OCI-LY1 (cell line): ENCODE data around the gene PAPPA.

ENCODE experiments used
- H2AFZ ChIP-seq: fragments of 200-600 bp; sonication (generic), shearing (Covaris generic); 2 replicates; pipeline ENCODE4 v1.6.0; 2014; ENCODE audit warnings: antibody characterized with exemption, mild to moderate bottlenecking, low read length
- H3F3A ChIP-seq: fragments of 200-600 bp; sonication (generic), shearing (Covaris generic); 2 replicates; pipeline ENCODE4 v1.6.0; 2014; ENCODE audit warnings: mild to moderate bottlenecking, antibody characterized with exemption, low read length, moderate library complexity; ENCODE audit not compliant: insufficient read depth
- H3K27ac ChIP-seq: fragments of 200-600 bp; sonication (generic); 2 replicates; pipeline ENCODE4 v1.5.1; 2014; ENCODE audit warnings: low read length, mixed run types, mild to moderate bottlenecking, low read depth; ENCODE audit not compliant: poor library complexity, severe bottlenecking
- H3K27me3 ChIP-seq: fragments of 200-600 bp; sonication (generic); 2 replicates; pipeline ENCODE4 v1.6.0; 2014; ENCODE audit warnings: antibody characterized with exemption, mild to moderate bottlenecking, low read length, moderate library complexity; ENCODE audit not compliant: insufficient read depth
- H3K36me3 ChIP-seq: fragments of 200-600 bp; sonication (generic); 2 replicates; pipeline ENCODE4 v1.6.1; 2014; ENCODE audit warnings: mild to moderate bottlenecking, antibody characterized with exemption, low read length, moderate library complexity, mixed read lengths; ENCODE audit not compliant: insufficient read depth
- H3K4me1 ChIP-seq: fragments of 200-600 bp; sonication (generic); 2 replicates; pipeline ENCODE4 v1.5.1; 2014; ENCODE audit warnings: mild to moderate bottlenecking, low read length, moderate library complexity; ENCODE audit not compliant: insufficient read depth, severe bottlenecking
- H3K4me2 ChIP-seq: fragments of 200-600 bp; sonication (generic), shearing (Covaris generic); 2 replicates; pipeline ENCODE4 v1.6.1; 2014; ENCODE audit warnings: low read length
- H3K4me3 ChIP-seq: fragments of 200-600 bp; sonication (generic); 2 replicates; pipeline ENCODE4 v1.5.1; 2014; ENCODE audit warnings: low read length, low read depth, mild to moderate bottlenecking, mixed read lengths; ENCODE audit not compliant: poor library complexity, severe bottlenecking
- H3K79me2 ChIP-seq: fragments of 200-600 bp; shearing (Covaris generic); 2 replicates; pipeline ENCODE4 v1.6.1; 2016; ENCODE audit warnings: mixed run types, low read length, mixed read lengths; ENCODE audit not compliant: insufficient read depth
- H3K9ac ChIP-seq: fragments of 200-600 bp; sonication (generic), shearing (Covaris generic); 2 replicates; pipeline ENCODE4 v1.6.1; 2014; ENCODE audit warnings: mild to moderate bottlenecking, low read length, mixed read lengths
- H3K9me2 ChIP-seq: fragments of 200-600 bp; sonication (generic), shearing (Covaris generic); 2 replicates; pipeline ENCODE4 v1.6.1; 2014; ENCODE audit warnings: low read depth, mild to moderate bottlenecking, low read length, mixed read lengths
- H3K9me3 ChIP-seq: fragments of 200-600 bp; shearing (Covaris generic); 2 replicates; pipeline ENCODE4 v1.6.1; 2014; ENCODE audit warnings: low read length, mixed read lengths
- H4K20me1 ChIP-seq: fragments of 200-600 bp; sonication (generic), shearing (Covaris generic); 2 replicates; pipeline ENCODE4 v1.6.0; 2016; ENCODE audit warnings: mild to moderate bottlenecking, low read length; ENCODE audit not compliant: insufficient read depth
- CTCF ChIP-seq: fragments of 200-600 bp; sonication (generic), shearing (Covaris generic); IDR thresholded peaks from 2 replicates; pipeline ENCODE4 v1.5.1; 2017; ENCODE audit warnings: mild to moderate bottlenecking, antibody characterized with exemption, low read length, moderate library complexity, mixed read lengths
- EZH2 ChIP-seq: fragments of 200-600 bp; sonication (generic), shearing (Covaris generic); IDR thresholded peaks from 2 replicates; pipeline ENCODE4 v1.8.0; 2017; ENCODE audit warnings: borderline replicate concordance, mixed run types, mild to moderate bottlenecking, antibody characterized with exemption, low read length, moderate library complexity, mixed read lengths

PAPPA gene

DNA sequence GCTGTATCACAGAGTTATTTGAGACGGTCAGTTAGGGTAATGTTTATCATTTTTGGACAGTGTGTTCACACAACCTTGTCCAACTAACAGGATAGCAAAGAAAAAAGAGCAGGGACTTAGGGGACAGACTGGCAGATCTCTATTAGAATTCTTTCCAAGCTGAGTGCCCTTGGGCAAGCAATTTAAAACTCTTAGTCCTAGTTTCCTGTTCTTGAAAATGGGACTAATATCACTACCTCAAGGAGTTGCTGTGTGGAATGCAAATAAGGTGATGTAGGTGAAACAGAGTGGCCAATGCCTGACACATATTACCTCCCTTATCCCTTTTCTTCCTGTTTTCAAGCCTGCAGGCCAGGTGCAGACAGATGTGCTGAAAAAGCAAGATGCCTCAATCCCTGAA is 186.7 kb downstream of the PAPPA start:
- no peaks in the 10 kb centered on the region for H4K20me1 ChIP-seq
- TF ChIP-seq EZH2: no peak
- TF ChIP-seq CTCF: no peak
- no peak overlapping the region for H3K9ac ChIP-seq
- no peak overlapping the region for H3K27ac ChIP-seq
- H3K4me2 ChIP-seq: no peak overlapping the region
- no peaks in the 10 kb centered on the region for H3F3A ChIP-seq
- H3K9me3 ChIP-seq: no peaks in the 10 kb centered on the region
- H2AFZ ChIP-seq: no peak overlapping the region
- no peaks in the 10 kb centered on the region for H3K4me1 ChIP-seq
- no peaks in the 10 kb centered on the region for H3K79me2 ChIP-seq
- no peak overlapping the region for H3K4me3 ChIP-seq
- H3K36me3 ChIP-seq: no peaks in the 10 kb centered on the region
- no peaks in the 10 kb centered on the region for H3K9me2 ChIP-seq
- H3K27me3 ChIP-seq: peaks cover 4% of the 10 kb centered on the region; the same call in 1 of the 2 replicates

DNA sequence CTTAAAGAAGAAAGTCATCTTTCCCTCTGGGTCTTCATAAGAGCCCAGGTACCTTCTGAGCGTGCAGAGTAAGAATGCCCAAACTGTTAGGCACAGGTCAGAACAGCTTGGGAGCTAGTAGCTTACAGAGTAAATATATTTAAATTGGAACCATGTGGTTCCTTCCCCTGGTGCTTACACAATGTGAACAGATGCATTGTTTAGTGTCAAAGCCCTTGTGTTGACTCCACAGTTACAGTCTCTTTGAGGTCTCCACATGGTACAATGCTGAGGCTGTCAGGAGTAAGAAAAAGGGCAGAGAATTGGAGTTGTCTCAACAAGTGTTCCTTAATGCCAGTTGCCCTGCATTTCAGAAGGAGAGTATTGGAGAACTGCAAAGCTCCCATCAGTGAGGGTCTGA is 188.5 kb downstream of the PAPPA start:
- Histone ChIP-seq H3K4me1 (no peaks in the 10 kb centered on the region), H3K9ac (no peak overlapping the region), H3K9me3 (no peaks in the 10 kb centered on the region), H3F3A (no peaks in the 10 kb centered on the region), H3K36me3 (no peaks in the 10 kb centered on the region), H4K20me1 (no peaks in the 10 kb centered on the region), H3K4me2 (no peak overlapping the region), H3K4me3 (no peak overlapping the region), H2AFZ (no peak overlapping the region), H3K79me2 (no peaks in the 10 kb centered on the region), H3K9me2 (no peaks in the 10 kb centered on the region), H3K27me3 (peaks cover under 1% of the 10 kb centered on the region; the same call in 1 of the 2 replicates), H3K27ac (no peak overlapping the region)
- TF ChIP-seq EZH2 (no peak), CTCF (no peak)

GRCh38 chr9:116342941-116343340 is 189.3 kb downstream of the PAPPA start:
- Histone ChIP-seq H3K9me2 (no peaks in the 10 kb centered on the region), H3K79me2 (no peaks in the 10 kb centered on the region), H3K4me1 (no peaks in the 10 kb centered on the region), H3F3A (no peaks in the 10 kb centered on the region), H3K36me3 (no peaks in the 10 kb centered on the region), H4K20me1 (no peaks in the 10 kb centered on the region), H2AFZ (no peak overlapping the region), H3K9me3 (no peaks in the 10 kb centered on the region), H3K9ac (no peak overlapping the region), H3K4me3 (no peak overlapping the region), H3K4me2 (no peak overlapping the region), H3K27ac (no peak overlapping the region), H3K27me3 (no peaks in the 10 kb centered on the region; the same call in 1 of the 2 replicates)
- TF ChIP-seq CTCF: no peak
- no peak for TF ChIP-seq EZH2
